Fibroblast of skin of right quadriceps (primary cell): Measurements from ENCODE around the gene KLHL41.

Source experiments
- DNase-seq: peaks from one replicate; pipeline ENCODE4 v3.0.0-alpha.2; 2013

The KLHL41 gene

DNA sequence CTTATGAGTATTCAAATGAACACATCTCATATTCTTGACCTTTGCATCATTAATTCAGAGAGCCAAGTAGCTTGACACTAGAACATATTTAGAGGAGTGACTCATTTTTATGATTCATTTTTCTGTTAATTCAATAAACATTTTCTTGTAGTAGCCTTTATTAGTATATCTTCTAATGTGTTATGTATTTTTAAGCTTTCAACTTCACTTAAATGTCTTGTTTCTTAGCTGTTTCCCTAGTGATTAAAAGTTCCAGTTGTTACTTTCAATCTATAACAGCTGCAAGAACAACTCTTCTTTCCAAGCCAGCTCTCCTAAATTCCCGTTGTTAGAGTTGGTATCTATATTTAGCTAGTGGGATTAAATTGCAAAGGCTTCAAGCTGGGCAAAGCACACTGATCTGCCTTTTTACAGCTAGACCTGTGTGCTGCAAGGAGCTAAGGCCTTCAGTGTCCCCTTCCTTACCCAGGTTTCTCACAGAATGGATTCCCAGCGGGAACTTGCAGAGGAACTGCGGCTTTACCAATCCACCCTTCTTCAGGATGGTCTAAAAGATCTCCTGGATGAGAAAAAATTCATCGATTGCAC, at the start of gene KLHL41:
Gene KLHL41, plus strand, starts transcription at position 405 of the 588 bp plus-strand sequence. Its CDS starts 77 bp downstream, at position 482.
- DNase-seq, result peak; percentile 23

DNA sequence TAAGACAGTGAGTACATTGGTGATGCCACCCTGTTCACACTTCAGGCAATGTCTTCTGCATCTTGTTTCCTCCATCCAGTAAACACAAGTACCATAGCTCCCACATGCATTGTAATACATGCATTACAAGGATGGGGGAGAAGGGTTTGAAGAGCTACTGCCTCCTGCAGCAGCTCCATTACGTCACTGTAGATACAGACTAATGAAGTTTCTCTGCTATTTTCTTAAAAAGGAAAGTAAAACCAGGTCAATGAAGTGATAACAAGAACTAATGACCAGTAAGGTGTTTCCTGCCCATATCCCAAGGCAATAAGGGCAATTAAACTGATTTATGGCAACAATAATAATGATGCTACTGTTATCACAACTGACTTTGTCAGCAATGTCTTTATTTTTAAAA, 48.4 kb upstream of the KLHL41 start:
- no peak for DNase-seq

- DNase-seq, result peak; percentile 73
Measured at GRCh38 chr2:169462896-169463695, 46.4 kb upstream of the KLHL41 start.

DNA sequence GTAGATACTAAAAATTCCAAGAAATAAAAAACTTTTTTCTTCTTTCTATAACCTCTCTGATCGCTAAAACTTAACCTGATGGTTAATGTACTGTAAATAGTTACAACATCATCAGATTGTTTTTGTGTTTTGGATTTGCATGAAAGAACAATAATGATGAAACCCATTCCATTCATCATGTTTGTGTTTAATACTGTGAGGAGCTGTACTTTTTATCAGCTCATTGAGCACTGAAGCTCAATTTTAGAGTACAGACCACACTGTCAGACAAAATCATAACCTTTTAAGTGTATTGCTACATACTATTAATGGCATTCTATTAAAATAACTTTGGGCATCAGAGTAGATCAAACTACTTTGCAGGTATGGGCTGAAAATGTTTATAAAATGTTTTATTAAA, 45.0 kb upstream of the KLHL41 start:
- DNase-seq, result no peak

DNA sequence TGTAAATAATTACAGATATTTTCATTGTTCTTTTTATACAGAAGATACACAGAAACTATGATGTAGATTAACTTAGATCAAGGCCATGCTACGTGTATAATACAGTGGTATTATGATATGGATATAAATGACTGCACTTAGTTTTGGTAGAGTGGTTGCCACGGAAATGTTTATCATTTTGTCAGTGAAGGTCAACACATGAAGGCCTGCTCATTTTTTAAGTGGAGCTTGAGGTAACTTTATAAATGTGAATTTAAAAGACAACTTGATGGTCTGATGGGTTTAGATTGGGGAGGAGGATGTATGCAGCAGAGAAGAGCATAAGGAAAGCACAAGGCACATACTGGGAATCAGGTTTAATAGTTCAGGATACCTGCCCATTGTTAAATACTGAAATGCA, 44.6 kb upstream of the KLHL41 start:
- no peak for DNase-seq

DNA sequence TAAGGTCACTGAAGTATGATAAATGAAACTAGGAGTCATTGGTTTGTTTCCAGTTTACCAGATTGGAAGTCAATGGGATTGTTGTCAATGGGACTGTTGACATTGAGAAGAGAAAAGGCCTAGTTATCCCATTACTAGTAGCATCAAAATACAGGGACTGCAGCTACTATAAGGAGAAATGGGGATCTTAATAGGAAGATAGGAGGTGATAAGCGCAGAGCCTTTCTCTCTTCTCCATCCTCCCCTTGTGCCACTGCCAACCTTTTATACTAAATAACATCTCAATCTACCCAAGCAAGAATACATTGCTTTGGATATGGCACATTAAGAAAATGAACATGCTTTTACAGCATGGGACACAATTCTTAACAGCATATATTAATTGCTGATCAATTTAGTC, 40.7 kb upstream of the KLHL41 start:
- no peak for DNase-seq

DNA sequence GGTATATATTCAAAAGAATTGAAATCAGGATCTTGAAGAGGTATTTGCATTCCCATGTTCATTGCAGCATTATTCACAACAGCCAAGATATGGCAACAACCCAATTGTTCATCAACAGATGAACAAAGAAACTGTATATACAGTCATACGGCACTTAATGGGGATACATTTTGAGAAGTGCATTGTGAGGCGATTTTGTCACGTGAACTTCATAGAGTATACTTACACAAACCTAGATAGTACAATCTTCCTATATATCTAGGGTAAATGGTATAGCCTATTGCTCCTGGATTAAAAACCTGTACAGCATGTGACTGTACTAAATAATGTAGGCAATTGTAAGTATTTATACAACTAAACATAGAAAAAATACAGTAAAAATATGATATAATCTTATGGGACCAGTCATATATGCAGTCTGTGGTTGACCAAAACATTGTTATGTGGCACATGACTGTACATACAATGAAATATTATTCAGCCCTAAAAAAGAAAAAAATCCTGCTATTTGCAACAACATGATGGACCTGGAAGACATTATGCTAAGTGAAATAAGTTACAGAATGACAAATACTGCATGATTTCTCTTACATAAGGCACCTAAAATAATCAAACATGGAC, 39.4 kb upstream of the KLHL41 start:
- DNase-seq, result no peak

- DNase-seq, result no peak
Measured at GRCh38 chr2:169472249-169472648, 37.3 kb upstream of the KLHL41 start.

DNA sequence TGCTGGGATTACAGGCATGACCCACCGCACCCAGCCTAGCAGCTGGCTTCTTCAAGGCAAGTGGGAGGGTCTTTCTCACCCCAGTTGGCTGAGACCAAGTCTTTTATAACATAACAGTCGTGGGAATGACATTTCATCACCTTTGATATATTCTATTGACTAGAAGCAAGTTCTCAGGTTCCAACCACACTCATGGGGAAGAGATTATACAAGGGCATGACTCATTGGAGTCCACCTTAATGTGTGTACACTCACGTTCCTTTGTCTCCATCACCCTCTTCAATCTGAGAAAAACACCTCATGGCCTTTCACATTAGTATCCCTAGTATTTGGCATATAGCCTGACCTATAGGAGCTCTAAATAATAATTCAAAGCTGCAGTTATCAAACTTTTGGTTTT, 33.0 kb upstream of the KLHL41 start:
- DNase-seq, result peak; percentile 31

- no peak for DNase-seq
Measured at GRCh38 chr2:169478339-169478738, 31.2 kb upstream of the KLHL41 start.

- DNase-seq, result no peak
Measured at GRCh38 chr2:169478745-169479256, 30.7 kb upstream of the KLHL41 start.

GRCh38 chr2:169479257-169480078, 30.0 kb upstream of the KLHL41 start, which contains the start of gene BBS5:
Gene BBS5 (plus strand): TSS chr2:169479494. CDS start chr2:169479554, 60 bp downstream.
- peak; percentile 78 for DNase-seq

GRCh38 chr2:169480079-169480465, 29.4 kb upstream of the KLHL41 start:
- DNase-seq, result peak; percentile 9

GRCh38 chr2:169485650-169486138, 23.8 kb upstream of the KLHL41 start:
- no peak for DNase-seq

DNA sequence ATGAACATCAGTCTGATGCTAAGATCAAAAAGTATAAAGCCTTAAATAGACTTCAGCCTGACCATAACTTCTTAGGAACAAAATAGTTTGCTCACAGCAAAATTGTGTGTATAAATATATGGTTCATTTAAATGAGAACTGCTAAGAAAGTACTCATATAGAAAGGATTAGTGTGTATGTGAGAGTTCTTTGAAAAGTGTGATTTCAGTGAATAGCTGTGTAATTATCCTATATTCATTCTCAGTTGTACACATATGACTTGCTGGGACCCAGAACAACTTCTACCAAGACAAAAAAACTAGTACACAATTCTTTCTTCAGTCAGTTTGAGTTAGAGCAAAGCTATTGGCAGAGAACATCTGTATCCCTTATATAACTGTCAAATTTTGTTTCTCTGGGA, 23.0 kb upstream of the KLHL41 start:
- DNase-seq, result no peak

- DNase-seq, result no peak
Measured at GRCh38 chr2:169490834-169491233, 18.7 kb upstream of the KLHL41 start.

GRCh38 chr2:169491378-169491777, 18.1 kb upstream of the KLHL41 start:
- no peak for DNase-seq

- DNase-seq, result no peak
Measured at GRCh38 chr2:169493360-169493759, 16.1 kb upstream of the KLHL41 start.

- no peak for DNase-seq
Measured at GRCh38 chr2:169495310-169495928, 14.1 kb upstream of the KLHL41 start.

DNA sequence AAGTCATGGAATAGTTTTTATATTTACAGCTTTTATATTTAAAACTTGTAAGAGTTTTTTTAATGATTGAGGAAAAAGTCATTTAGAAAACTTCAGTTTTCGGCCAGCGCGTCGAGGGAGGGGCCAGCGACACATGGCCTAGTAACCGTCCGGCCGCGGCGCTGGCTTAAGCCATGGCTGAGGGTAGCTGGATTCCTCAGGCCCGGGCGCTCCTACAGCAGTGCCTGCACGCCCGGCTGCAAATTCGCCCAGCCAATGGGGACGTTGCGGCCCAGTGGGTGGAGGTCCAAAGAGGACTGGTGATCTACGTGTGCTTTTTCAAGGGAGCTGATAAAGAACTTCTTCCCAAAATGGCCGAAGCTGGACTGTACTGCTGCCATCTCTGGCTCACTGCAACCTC, 4.9 kb upstream of the KLHL41 start:
- no peak for DNase-seq

- DNase-seq, result peak; percentile 47
Measured at GRCh38 chr2:169507698-169508097, 1.8 kb upstream of the KLHL41 start.

GRCh38 chr2:169509955-169510354, 453 bp downstream of the KLHL41 start:
- DNase-seq, result no peak
